Activated B cell treated with CpG ODN at 0.5 μM for 24 hours (primary cell): ENCODE measurements around the gene PCGF5. TPM values are rescaled to one million over a fixed set of nuclear protein-coding genes. Genes with fewer than 3 reads are reported as not detected.

Source experiments
- ATAC-seq: fragments of 200-7000 bp; cut with Tn5 transposase; one replicate; pipeline ENCODE4 v1.10.0; 2021; ENCODE audit warnings: low read depth, mild to moderate bottlenecking, moderate library complexity
- CTCF ChIA-PET: fragments of 350-600 bp; sonication (Branson Sonifier 250); formaldehyde crosslinking; loops from one replicate; lab custom pipeline; 2021; ENCODE audit warnings: antibody characterized with exemption; lab: Charles Lee
- POLR2A ChIA-PET: fragments of 350-600 bp; sonication (Branson Sonifier 250); formaldehyde crosslinking; loops from one replicate; lab custom pipeline; 2021; ENCODE audit warnings: antibody characterized with exemption; lab: Charles Lee
- DNase-seq: peaks from one replicate; pipeline ENCODE4 v3.0.0; 2022
- H3K27ac Mint-ChIP-seq: one replicate; pipeline ENCODE4 v1.8.0; 2020; ENCODE audit warnings: mixed read lengths
- H3K27me3 Mint-ChIP-seq: one replicate; pipeline ENCODE4 v1.8.0; 2021; ENCODE audit warnings: mixed read lengths
- H3K36me3 Mint-ChIP-seq: one replicate; pipeline ENCODE4 v1.8.0; 2021; ENCODE audit warnings: low read depth, mixed read lengths
- H3K4me1 Mint-ChIP-seq: one replicate; pipeline ENCODE4 v1.8.0; 2021; ENCODE audit warnings: mixed read lengths
- H3K4me3 Mint-ChIP-seq: one replicate; pipeline ENCODE4 v1.8.0; 2020; ENCODE audit warnings: mild to moderate bottlenecking, mixed read lengths
- H3K9me3 Mint-ChIP-seq: one replicate; pipeline ENCODE4 v1.8.0; 2020; ENCODE audit warnings: mixed read lengths
- intact Hi-C: fragments of 100-400 bp; cut with micrococcal nuclease; formaldehyde crosslinking; loops from one replicate; pipeline ENCODE4 v1.15.1; 2024
- total RNA-seq: library from RNA; stranded (reverse); gene quantifications from 2 replicates; pipeline ENCODE4 v1.2.3, GENCODE V29; 2022
- TF ChIP-seq, protein P1 (sequence below): fragments of 200-600 bp; IDR thresholded peaks from one replicate; pipeline ENCODE4 v1.8.0; 2022; ENCODE audit warnings: antibody characterized with exemption, mild to moderate bottlenecking

Gene PCGF5
- total RNA-seq, 1 donor from 2014 or later, result 72.9 TPM

DNA sequence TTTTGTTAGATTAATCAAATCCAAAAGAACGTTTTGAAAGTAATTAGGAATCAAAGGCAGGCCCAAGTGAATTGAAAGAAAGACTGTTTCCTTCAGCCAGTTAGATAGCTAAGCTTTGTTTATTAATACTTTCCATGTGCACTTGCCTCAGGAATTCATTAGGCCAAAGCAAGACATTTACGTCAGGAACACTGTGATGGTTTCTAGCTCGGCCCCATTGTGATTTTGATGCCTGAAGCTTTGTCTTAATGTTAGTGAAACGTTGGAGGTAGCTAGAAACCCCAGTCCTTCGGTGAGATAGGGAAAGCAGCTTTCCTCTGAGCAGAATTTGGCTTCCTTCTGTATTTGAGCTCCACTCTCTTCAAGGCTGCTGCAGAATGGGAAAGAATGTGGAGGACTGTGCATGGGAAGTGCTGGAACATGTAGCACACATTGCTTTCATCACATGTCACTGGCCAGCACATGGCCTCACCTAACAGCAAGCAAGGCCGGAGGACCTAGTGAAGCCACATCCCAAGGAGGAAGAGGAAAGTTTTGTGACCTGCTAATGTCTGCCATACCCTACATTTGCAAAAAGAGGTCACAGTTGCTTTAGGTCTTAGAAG is 64.1 kb downstream of the PCGF5 start:
- Mint-ChIP-seq H3K9me3 (no peaks in the 10 kb centered on the region), H3K36me3 (peaks cover 10% of the 10 kb centered on the region), H3K27me3 (no peaks in the 10 kb centered on the region), H3K4me1 (no peaks in the 10 kb centered on the region), H3K27ac (no peak overlapping the region), H3K4me3 (no peak overlapping the region)
- DNase-seq, result no peak
- intact Hi-C loops, result no loop called here
- POLR2A ChIA-PET, result no interaction called here
- no peak for ATAC-seq
- CTCF ChIA-PET, result no interaction called here
- TF ChIP-seq, protein P1, sequence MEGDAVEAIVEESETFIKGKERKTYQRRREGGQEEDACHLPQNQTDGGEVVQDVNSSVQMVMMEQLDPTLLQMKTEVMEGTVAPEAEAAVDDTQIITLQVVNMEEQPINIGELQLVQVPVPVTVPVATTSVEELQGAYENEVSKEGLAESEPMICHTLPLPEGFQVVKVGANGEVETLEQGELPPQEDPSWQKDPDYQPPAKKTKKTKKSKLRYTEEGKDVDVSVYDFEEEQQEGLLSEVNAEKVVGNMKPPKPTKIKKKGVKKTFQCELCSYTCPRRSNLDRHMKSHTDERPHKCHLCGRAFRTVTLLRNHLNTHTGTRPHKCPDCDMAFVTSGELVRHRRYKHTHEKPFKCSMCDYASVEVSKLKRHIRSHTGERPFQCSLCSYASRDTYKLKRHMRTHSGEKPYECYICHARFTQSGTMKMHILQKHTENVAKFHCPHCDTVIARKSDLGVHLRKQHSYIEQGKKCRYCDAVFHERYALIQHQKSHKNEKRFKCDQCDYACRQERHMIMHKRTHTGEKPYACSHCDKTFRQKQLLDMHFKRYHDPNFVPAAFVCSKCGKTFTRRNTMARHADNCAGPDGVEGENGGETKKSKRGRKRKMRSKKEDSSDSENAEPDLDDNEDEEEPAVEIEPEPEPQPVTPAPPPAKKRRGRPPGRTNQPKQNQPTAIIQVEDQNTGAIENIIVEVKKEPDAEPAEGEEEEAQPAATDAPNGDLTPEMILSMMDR, result no peak

DNA sequence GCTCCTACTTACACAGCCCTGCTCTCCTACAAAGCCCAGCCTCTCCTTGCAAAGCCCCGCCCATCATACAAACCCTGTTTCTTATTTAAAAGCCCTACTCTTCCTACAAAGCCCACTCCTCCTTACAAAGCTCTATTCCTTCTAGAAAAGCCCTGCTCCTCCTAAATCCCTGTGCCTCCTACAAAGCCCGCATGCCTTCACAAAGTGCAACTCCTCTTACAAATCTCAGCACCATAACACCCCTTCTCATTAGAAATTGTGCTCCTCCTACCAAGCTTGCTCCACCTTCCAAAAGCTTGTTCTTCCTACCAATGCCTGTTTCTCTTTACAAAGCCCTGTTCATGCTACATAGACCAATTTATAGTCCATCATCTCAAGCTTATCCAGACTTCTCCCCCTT is 66.1 kb downstream of the PCGF5 start:
- no peak for ATAC-seq
- ChIA-PET CTCF (interaction anchor here (0.8 kb wide), 1 partner anchor 12 kb away, joined by 3 read pairs; no protein-coding TSS in a partner anchor), POLR2A (no interaction called here)
- DNase-seq, result no peak
- Mint-ChIP-seq H3K4me3 (no peak overlapping the region), H3K36me3 (peaks cover 9% of the 10 kb centered on the region), H3K27me3 (no peaks in the 10 kb centered on the region), H3K27ac (no peak overlapping the region), H3K9me3 (no peaks in the 10 kb centered on the region), H3K4me1 (no peaks in the 10 kb centered on the region)
- TF ChIP-seq, protein P1, result no peak
- intact Hi-C loops, result no loop called here

DNA sequence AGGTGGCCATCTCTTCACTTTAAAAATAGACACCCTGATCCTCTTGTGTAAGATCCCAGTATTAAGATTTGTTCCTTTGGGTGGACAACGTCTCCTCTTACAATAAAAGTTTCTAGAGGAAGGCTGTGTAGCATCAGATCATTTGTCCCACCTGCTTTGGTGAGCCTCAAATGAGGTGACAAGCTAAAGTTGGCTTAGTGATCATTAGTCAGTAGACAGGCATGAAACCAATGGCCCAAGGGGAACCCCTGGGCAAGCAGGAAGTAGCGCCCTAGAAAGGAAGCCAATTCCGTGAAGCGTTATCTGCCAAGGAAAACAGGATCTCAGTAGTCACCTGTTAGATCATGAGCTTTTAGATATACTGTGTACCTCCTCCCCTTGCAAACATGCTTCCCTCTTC is 66.8 kb downstream of the PCGF5 start:
- Mint-ChIP-seq H3K27ac (no peak overlapping the region), H3K27me3 (no peaks in the 10 kb centered on the region), H3K4me3 (no peak overlapping the region), H3K36me3 (peaks cover 7% of the 10 kb centered on the region), H3K9me3 (no peaks in the 10 kb centered on the region), H3K4me1 (no peaks in the 10 kb centered on the region)
- DNase-seq, result no peak
- ChIA-PET CTCF (interaction anchor here (1.0 to 1.2 kb wide), 2 partner anchors 11 to 282 kb away, joined by 4 to 7 read pairs; no protein-coding TSS in a partner anchor), POLR2A (no interaction called here)
- TF ChIP-seq, protein P1, result no peak
- intact Hi-C loops, result no loop called here
- no peak for ATAC-seq

DNA sequence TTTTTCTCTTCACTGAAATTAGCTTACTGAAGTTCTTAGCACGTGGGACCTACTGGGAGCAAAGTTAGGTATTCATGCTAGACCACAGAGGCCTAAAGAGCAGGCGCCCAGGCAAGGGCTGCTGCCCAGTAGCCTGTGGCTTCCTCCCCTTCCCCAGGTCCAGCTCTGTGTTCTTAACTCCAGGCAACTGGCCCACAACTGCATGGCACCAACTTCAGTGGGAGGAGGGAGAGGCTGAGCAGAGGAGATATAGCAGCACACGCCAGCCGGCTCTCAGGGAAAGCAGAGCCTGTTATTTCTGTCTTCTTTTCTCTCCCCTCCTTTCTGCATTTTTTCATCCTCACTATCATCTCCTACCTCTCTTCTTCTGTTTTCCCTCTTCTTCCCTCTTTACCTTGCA is 67.4 kb downstream of the PCGF5 start:
- Mint-ChIP-seq H3K9me3 (no peaks in the 10 kb centered on the region), H3K27me3 (no peaks in the 10 kb centered on the region), H3K4me3 (no peak overlapping the region), H3K27ac (no peak overlapping the region), H3K4me1 (no peaks in the 10 kb centered on the region), H3K36me3 (peaks cover 5% of the 10 kb centered on the region)
- intact Hi-C loops, result no loop called here
- TF ChIP-seq, protein P1, result no peak
- ATAC-seq, result no peak
- POLR2A ChIA-PET, result no interaction called here
- DNase-seq, result no peak
- CTCF ChIA-PET, result interaction anchor here (1.0 to 1.2 kb wide), 2 partner anchors 10 to 282 kb away, joined by 4 to 7 read pairs; no protein-coding TSS in a partner anchor

DNA sequence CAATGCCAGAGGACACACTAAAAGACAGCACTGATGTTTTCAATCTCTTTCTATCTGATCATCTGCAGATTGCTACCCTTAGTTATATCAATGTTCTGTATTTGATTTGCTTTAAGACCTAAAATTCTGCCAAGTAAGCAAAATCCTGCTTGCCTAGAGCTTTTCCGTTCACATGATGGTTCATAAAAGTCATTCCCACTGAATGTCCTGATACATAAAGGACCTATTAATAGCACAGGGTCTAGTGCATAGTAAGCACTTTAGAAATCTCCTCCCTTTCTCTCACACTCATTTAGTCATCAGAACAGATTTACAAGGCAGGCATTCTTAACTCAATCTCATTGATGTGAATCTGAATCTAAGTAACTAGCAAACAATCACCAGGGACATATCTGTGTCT is 68.8 kb downstream of the PCGF5 start:
- POLR2A ChIA-PET, result no interaction called here
- ATAC-seq, result no peak
- Mint-ChIP-seq H3K36me3 (peaks cover 2% of the 10 kb centered on the region), H3K4me3 (no peak overlapping the region), H3K27me3 (no peaks in the 10 kb centered on the region), H3K4me1 (no peaks in the 10 kb centered on the region), H3K27ac (no peak overlapping the region), H3K9me3 (no peaks in the 10 kb centered on the region)
- CTCF ChIA-PET, result no interaction called here
- intact Hi-C loops, result no loop called here
- DNase-seq, result no peak
- TF ChIP-seq, protein P1, result no peak
